Mesothelial cell of epicardium (in vitro differentiated cells): ENCODE results near the gene RPIA. TPM values are rescaled to one million over a fixed set of nuclear protein-coding genes. Genes with fewer than 3 reads are reported as not detected.

Experiments used
- DNase-seq, 2 experiments: peaks; one replicate each; pipeline ENCODE4 v3.0.0; 2021; ENCODE audit warnings: low spot score in 2 of 2; ENCODE audit not compliant: unreplicated experiment in 2 of 2
- H3K27ac Mint-ChIP-seq: 2 replicates; pipeline ENCODE4 v1.8.0; 2021; ENCODE audit warnings: mixed read lengths
- H3K27me3 Mint-ChIP-seq: 2 replicates; pipeline ENCODE4 v1.8.0; 2021; ENCODE audit warnings: low read depth, mixed read lengths
- H3K36me3 Mint-ChIP-seq: 2 replicates; pipeline ENCODE4 v1.8.0; 2021; ENCODE audit warnings: mixed read lengths
- H3K4me1 Mint-ChIP-seq: 2 replicates; pipeline ENCODE4 v1.8.0; 2021; ENCODE audit warnings: mixed read lengths
- H3K4me3 Mint-ChIP-seq: 2 replicates; pipeline ENCODE4 v1.8.0; 2021; ENCODE audit warnings: mild to moderate bottlenecking, moderate library complexity, mixed read lengths
- H3K9me3 Mint-ChIP-seq: 2 replicates; pipeline ENCODE4 v1.8.0; 2021; ENCODE audit warnings: mixed read lengths
- total RNA-seq: library from RNA; stranded (reverse); gene quantifications from 3 replicates; pipeline ENCODE4 v1.2.1, GENCODE V29; 2021
- TF ChIP-seq, protein P1 (sequence below): fragments of 200-600 bp; sonication (generic); IDR thresholded peaks from one replicate; pipeline ENCODE4 v1.5.0; 2021; ENCODE audit warnings: antibody characterized with exemption; ENCODE audit not compliant: unreplicated experiment

RPIA gene
- total RNA-seq, 1 donor from 2014 or later, result 22.5 TPM

- H3K9me3 Mint-ChIP-seq, result no peaks in the 10 kb centered on the region
- DNase-seq, result no peak
- H3K36me3 Mint-ChIP-seq, result no peaks in the 10 kb centered on the region
- H3K27ac Mint-ChIP-seq, result no peak overlapping the region
- peaks cover 17% of the 10 kb centered on the region for H3K4me1 Mint-ChIP-seq
- H3K27me3 Mint-ChIP-seq, result no peaks in the 10 kb centered on the region
- TF ChIP-seq, protein P1, sequence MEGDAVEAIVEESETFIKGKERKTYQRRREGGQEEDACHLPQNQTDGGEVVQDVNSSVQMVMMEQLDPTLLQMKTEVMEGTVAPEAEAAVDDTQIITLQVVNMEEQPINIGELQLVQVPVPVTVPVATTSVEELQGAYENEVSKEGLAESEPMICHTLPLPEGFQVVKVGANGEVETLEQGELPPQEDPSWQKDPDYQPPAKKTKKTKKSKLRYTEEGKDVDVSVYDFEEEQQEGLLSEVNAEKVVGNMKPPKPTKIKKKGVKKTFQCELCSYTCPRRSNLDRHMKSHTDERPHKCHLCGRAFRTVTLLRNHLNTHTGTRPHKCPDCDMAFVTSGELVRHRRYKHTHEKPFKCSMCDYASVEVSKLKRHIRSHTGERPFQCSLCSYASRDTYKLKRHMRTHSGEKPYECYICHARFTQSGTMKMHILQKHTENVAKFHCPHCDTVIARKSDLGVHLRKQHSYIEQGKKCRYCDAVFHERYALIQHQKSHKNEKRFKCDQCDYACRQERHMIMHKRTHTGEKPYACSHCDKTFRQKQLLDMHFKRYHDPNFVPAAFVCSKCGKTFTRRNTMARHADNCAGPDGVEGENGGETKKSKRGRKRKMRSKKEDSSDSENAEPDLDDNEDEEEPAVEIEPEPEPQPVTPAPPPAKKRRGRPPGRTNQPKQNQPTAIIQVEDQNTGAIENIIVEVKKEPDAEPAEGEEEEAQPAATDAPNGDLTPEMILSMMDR, result no peak
- no peak overlapping the region for H3K4me3 Mint-ChIP-seq
These were observed 34.3 kb upstream of the RPIA start for GRCh38 chr2:88657131-88657530.

DNA sequence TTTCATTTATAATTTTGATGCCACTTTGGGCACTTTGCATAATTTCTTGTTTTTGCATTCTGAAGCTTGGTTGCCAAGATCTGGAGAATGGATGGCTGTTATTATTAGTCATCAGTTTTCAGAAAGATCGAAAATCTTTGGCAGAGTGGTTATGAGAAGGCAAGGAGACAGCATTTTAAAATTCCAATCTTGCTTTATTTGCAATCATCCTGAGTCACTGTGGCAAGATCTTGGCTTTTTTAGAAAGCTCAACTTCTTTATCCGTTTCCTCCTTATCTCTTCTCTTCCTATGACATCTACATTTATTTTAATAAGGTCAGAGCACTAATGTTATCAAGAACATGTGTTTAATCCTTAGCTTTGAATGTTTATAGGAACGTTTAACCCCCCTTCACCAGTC lies 33.1 kb upstream of the RPIA start:
- Mint-ChIP-seq H3K27ac (peak overlapping the region; percentile 55), H3K36me3 (no peaks in the 10 kb centered on the region), H3K4me3 (no peak overlapping the region), H3K9me3 (peaks cover 2% of the 10 kb centered on the region), H3K4me1 (peaks cover 17% of the 10 kb centered on the region), H3K27me3 (no peaks in the 10 kb centered on the region)
- DNase-seq, result no peak
- TF ChIP-seq, protein P1, result no peak

DNA sequence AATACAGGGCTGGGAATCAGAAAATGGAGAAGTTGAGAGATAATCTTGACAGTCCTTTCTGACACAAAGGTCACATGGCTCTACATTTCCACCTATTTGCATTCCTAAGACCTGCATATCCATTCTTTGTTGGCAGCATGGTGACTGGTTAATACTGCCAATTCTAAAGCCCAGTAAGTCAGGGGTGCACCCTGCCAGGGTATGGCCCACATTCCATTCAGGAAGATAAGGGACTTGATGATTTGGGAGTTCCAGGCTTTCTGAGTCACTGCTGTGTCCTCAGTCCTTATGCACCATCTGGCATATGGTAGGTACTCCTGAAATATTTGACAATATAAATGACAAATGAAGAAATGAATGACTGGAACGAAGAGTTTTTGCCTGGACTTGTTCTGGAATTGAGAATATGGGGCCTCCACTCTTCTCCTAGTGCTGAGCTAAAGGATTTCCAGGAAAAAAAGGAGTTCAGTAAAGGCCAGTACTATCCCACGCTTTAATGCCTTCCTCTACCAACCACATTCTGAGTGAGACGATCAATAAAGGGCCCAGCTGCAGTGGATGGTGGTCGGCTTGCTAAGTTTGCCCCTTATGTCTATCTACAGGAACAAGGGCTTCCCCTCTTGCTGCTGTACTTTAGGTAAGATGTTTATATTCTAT lies 32.5 kb upstream of the RPIA start:
- Mint-ChIP-seq H3K4me1 (peaks cover 17% of the 10 kb centered on the region), H3K27ac (peak overlapping the region; percentile 81), H3K27me3 (no peaks in the 10 kb centered on the region), H3K4me3 (no peak overlapping the region), H3K9me3 (peaks cover 7% of the 10 kb centered on the region), H3K36me3 (no peaks in the 10 kb centered on the region)
- TF ChIP-seq, protein P1, result no peak
- no peak for DNase-seq

GRCh38 chr2:88659538-88659915 lies 31.9 kb upstream of the RPIA start:
- H3K4me1 Mint-ChIP-seq, result peaks cover 17% of the 10 kb centered on the region
- H3K27ac Mint-ChIP-seq, result peak overlapping the region; percentile 81
- H3K9me3 Mint-ChIP-seq, result peaks cover 8% of the 10 kb centered on the region
- no peaks in the 10 kb centered on the region for H3K36me3 Mint-ChIP-seq
- DNase-seq, result no peak
- TF ChIP-seq, protein P1, result no peak
- no peak overlapping the region for H3K4me3 Mint-ChIP-seq
- no peaks in the 10 kb centered on the region for H3K27me3 Mint-ChIP-seq

DNA sequence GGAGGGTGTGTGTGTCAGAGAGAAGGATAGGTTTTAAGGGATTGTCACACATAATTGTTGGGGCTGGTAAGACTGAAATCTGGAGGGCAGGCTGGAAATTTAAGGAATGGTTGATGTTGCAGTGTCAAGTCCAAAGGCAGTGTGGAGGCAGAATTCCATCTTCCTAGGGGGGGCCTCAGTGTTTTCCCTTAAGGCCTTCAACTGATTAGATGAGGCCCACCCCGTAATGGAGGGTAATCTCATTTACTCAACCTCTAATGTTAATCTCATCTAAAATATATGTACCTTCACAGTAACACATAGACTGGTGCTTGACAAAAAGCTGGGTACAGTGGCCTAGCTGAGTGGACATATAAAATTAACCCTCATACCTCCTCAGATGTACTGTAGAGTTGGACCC lies 30.9 kb upstream of the RPIA start:
- TF ChIP-seq, protein P1, result no peak
- Mint-ChIP-seq H3K27me3 (no peaks in the 10 kb centered on the region), H3K4me1 (peaks cover 17% of the 10 kb centered on the region), H3K4me3 (no peak overlapping the region), H3K9me3 (peaks cover 8% of the 10 kb centered on the region), H3K36me3 (no peaks in the 10 kb centered on the region), H3K27ac (no peak overlapping the region)
- no peak for DNase-seq

DNA sequence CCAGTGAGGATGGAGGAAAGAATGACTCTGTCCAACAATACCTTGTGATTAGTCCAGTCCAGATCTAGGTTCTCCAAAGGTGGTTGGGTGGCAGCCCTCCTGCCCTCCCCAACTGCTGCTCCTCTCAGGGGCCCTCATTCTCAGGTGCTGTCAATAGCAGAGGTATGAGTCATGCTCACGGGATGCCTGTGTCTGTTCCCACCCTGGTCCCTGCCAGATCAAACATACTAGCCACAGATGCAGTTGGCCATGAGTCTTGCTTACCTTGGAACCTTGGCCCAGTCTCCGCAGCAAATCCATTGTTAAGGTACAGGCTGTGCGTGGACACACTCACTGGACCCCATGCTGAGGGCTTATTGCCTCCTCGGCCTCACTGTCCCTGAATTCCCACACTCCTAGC lies 24.9 kb upstream of the RPIA start:
- no peak for DNase-seq
- H3K36me3 Mint-ChIP-seq, result no peaks in the 10 kb centered on the region
- no peak overlapping the region for H3K4me3 Mint-ChIP-seq
- no peaks in the 10 kb centered on the region for H3K27me3 Mint-ChIP-seq
- peaks cover 8% of the 10 kb centered on the region for H3K9me3 Mint-ChIP-seq
- H3K4me1 Mint-ChIP-seq, result no peaks in the 10 kb centered on the region
- TF ChIP-seq, protein P1, result no peak
- no peak overlapping the region for H3K27ac Mint-ChIP-seq
